Neutrophil (primary cell): ENCODE data around the gene MYL3.

ENCODE experiments used
- H3K27ac ChIP-seq: fragments of 200-600 bp; sonication (generic); 2 replicates; pipeline ENCODE4 v1.5.1; 2016; ENCODE audit warnings: mild to moderate bottlenecking, moderate library complexity
- H3K27me3 ChIP-seq: fragments of 200-600 bp; sonication (generic); 2 replicates; pipeline ENCODE4 v1.6.0; 2016; ENCODE audit warnings: mild to moderate bottlenecking
- H3K36me3 ChIP-seq: fragments of 200-600 bp; sonication (generic); 2 replicates; pipeline ENCODE4 v1.5.1; 2017
- H3K4me1 ChIP-seq, 2 experiments: fragments of 200-600 bp in 1 of 2; sonication (generic) in 1 of 2; 1 replicate in 1 of 2; 2 replicates in 1 of 2; pipeline versions ENCODE4 v1.5.1 to v1.6.1; 2013 to 2016; ENCODE audit warnings: low read depth in 1 of 2, low read length in 1 of 2, mild to moderate bottlenecking in 1 of 2, moderate library complexity in 1 of 2; ENCODE audit not compliant: control insufficient read depth in 1 of 2, insufficient read depth in 1 of 2
- H3K4me3 ChIP-seq, 2 experiments: fragments of 200-600 bp in 1 of 2; sonication (generic) in 1 of 2; 1 replicate in 1 of 2; 2 replicates in 1 of 2; pipeline ENCODE4 v1.5.1; 2013 to 2016; ENCODE audit warnings: low read depth in 1 of 2, low read length in 1 of 2, mild to moderate bottlenecking in 1 of 2, moderate library complexity in 1 of 2
- H3K9me3 ChIP-seq: fragments of 200-600 bp; sonication (generic); 2 replicates; pipeline ENCODE4 v1.5.1; 2016
- CTCF ChIP-seq: fragments of 200-600 bp; sonication (generic); IDR thresholded peaks from 2 replicates; pipeline ENCODE4 v1.5.1; 2016; ENCODE audit warnings: antibody characterized with exemption

MYL3 gene

DNA sequence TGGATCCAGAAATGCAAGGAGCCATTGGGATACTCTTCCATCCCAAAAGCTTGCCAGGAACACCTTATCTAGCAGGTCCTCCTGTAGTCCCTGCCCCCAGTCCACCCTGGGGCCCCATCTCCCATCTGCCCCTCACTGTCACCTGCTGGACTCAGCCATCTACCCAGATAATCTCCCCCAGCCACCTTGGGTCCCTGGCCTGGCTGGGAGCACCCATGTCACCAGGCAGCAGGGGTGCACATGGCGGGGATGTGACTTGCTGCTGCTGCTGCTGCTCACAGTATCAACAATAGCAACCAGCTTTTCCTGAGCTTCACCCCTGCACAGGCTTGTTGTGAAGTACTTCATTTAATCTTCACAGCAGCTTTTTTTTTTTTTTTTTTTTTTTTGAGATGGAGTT is 26.9 kb upstream of the MYL3 start:
- no peak for TF ChIP-seq CTCF
- peaks cover 9 to 10% of the 10 kb centered on the region in 2 experiments for H3K4me1 ChIP-seq
- no peaks in the 10 kb centered on the region for H3K9me3 ChIP-seq
- H3K27ac ChIP-seq: no peak overlapping the region
- peaks cover 95% of the 10 kb centered on the region for H3K27me3 ChIP-seq
- H3K4me3 ChIP-seq: no peak overlapping the region
- H3K36me3 ChIP-seq: no peaks in the 10 kb centered on the region

DNA sequence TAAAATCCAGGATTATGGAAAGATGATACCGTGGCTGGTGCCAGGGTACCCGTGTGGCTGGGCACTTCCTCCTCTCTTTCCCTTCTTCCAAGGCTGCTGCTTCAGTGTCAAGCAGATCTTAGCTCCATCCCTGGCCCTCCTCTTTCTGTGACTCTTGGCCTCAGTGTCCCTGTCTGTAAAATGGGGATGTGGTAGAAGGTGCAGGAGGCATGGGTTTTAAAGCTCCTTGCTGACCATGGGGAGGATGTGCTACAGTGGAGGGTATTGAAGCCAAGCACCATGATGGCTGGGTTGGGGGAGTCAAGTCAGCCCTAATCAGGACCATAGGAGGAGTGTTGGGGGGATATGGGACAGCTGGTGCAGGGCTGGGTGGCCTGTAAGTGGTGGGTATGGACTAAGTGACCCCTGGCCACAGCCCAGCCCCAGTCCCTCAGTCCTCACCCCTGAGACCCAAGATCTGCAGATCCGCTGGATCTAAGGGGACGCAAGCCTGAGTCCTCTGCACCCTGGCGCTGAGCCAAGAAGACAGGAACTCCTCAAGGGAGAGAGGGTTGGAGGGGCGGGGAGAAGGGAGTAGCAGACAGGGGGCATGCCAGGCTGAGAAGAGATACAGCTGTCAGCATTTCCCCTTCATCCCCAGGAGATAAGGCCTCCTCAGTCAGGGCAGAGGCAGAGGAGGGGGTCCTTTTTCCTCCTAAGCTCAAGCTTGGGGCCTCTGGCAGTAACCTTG is 26.3 kb upstream of the MYL3 start:
- Histone ChIP-seq H3K36me3 (no peaks in the 10 kb centered on the region), H3K27ac (no peak overlapping the region), H3K9me3 (no peaks in the 10 kb centered on the region), H3K4me1 (peaks cover 9 to 10% of the 10 kb centered on the region in 2 experiments), H3K27me3 (peaks cover 100% of the 10 kb centered on the region), H3K4me3 (no peak overlapping the region)
- TF ChIP-seq CTCF: no peak

- Histone ChIP-seq H3K4me1 (peaks cover 9 to 10% of the 10 kb centered on the region in 2 experiments), H3K36me3 (no peaks in the 10 kb centered on the region), H3K4me3 (no peak overlapping the region), H3K27ac (no peak overlapping the region), H3K9me3 (no peaks in the 10 kb centered on the region), H3K27me3 (peaks cover 100% of the 10 kb centered on the region)
- no peak for TF ChIP-seq CTCF
These were observed 25.5 kb upstream of the MYL3 start for GRCh38 chr3:46888705-46889104.

GRCh38 chr3:46887980-46888494 is 24.8 kb upstream of the MYL3 start:
- no peaks in the 10 kb centered on the region for H3K9me3 ChIP-seq
- peaks cover 100% of the 10 kb centered on the region for H3K27me3 ChIP-seq
- H3K36me3 ChIP-seq: no peaks in the 10 kb centered on the region
- no peak overlapping the region for H3K27ac ChIP-seq
- TF ChIP-seq CTCF: no peak
- H3K4me1 ChIP-seq: peaks cover 9 to 16% of the 10 kb centered on the region in 2 experiments
- no peak overlapping the region for H3K4me3 ChIP-seq

- Histone ChIP-seq H3K36me3 (no peaks in the 10 kb centered on the region), H3K4me1 (peaks cover 5 to 23% of the 10 kb centered on the region in 2 experiments), H3K4me3 (no peak overlapping the region), H3K27me3 (peaks cover 100% of the 10 kb centered on the region), H3K9me3 (no peaks in the 10 kb centered on the region), H3K27ac (no peak overlapping the region)
- TF ChIP-seq CTCF: no peak
These were observed 22.4 kb upstream of the MYL3 start for GRCh38 chr3:46885612-46886011.
